CD4-positive, alpha-beta T cell treated with Interleukin-21 for 1 hour (primary cell): ENCODE results near the gene AP4S1.
A peak's percentile ranks its signal among the peaks of the same experiment; 100 is the strongest.
"Not testable (repeated sequence)": the region's sequence is repeated elsewhere in the genome, so short reads cannot be mapped to it uniquely, and the experiment has no call there.

Source experiments
- DNase-seq: peaks from one replicate; pipeline ENCODE4 v3.0.0-alpha.2; 2020

AP4S1 gene

DNA sequence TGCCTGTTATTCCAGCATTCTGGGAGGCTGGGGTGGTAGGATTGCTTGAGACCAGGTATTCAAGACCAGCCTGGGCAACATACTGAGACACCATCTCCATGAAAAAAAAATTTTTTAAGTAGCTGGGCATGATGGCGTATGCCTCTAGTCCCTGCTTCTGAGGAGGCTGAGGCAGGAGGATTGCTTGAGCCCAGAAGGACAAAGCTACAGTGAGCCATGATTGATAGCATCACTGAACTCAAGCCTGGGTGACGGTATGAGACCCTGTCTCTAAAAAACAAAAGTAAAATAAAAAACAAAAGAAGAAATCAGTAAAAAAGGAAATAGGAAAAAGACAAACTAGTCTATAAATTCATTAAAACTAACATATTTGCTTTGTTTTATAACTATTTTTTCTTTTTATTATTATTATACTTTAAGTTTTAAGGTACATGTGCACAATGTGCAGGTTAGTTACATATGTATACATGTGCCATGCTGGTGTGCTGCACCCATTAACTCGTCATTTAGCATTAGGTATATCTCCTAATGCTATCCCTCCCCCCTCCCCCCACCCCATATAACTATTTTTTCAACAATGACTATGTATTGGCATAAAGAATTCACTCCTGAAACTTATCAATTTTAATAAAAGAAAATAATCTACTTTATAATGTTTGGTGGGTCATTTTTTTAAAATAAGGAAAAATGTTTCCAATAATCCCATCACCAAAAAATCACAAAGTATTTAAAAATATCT is 15.4 kb upstream of the AP4S1 start:
- no peak for DNase-seq

DNA sequence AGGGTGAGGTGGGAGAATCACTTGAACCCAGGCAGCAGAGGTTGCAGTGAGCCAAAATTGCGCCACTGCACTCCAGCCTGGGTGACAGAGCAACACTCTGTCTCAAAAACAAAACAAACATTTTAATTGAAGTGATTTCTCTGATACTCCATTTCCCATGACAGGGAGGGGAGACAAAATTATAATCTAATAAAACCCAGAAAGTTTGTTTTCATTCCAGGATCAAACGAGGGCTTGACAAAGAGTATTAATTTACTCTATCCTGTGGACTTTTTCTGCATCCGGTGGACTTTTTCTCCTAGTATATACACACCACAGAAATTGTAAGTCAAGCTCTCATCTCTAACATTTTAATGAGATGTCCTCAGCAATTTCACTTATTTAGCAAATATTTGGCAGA is 14.5 kb upstream of the AP4S1 start:
- DNase-seq, result no peak

DNA sequence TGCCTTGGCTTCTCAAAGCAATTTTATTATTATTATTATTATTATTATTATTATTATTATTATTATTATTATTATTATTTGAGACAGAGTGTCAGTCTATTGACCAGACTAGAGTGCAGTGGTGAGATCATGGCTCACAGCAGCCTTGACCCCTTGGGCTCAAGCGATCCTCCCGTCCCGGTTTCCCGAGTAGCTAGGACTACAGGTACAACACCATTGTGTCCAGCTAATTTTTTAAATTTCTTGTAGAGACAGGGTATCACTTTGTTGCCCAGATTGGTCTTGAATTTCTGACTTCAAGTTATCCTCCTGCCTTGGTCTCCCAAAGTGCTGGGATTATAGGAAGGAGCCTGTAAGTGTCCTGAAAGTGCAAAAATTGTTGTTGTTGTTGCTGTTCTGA is 11.6 kb upstream of the AP4S1 start:
- DNase-seq, result no peak

DNA sequence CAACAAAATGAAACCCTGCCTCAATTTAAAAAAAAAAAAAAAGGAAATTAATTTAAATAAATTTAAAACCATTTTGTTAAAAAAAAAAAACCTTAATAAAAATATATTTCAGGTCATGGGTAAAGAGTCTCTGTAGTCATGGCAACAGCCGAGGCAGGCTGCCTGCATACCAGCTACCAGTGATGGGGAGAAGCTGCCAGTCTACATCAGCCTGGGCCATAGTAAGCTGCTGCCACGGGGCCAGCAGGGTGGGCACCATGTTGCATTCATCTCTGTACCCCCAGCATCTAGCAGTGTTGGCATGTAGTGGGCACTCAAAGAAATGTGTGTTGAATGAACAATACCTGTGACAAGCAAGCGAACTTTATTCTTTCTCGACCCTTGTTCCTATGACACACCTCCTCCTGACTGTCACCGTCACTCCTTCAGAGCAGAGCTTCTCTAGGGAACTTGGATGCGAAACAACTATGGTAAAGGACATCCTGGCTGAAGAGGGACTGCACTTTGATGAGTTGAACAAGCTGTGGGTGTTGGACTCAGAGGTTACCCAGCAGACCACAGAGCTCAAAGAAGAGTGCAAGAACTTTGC is 7.3 kb upstream of the AP4S1 start:
- DNase-seq, result no peak

DNA sequence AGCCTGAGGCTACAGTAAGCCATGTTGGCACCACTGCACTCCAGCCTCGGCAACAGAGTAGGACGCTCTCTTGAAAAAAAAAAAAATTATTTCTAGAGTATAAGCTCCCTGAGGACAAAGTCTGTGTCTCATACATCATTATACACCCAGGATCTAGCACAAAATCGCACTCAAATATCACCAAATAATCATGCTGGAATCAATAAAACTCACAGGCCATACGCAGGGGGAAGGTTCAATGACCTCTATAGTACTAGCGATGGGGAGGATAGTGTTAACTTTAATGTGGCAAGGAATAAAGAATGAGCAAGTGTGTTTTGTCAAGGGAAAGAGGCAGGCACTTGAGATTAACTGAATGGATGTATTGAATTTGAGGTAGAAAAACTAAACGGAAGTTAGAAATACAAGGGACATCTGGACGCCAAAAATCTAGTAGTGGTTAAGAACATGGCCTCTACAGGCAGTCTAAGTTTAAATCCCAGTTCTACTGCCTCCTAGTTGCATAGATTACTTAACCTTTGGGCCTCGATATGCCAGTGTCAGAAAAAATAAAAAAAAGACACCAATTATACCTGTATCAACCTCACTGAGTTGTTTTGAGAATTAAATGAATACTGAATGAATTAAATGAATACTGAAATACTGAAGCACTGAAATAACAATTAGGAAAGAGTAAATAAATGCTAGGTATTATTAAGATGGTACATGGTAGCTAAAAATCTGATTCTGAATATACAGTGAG is 4.4 kb upstream of the AP4S1 start:
- DNase-seq, result no peak

DNA sequence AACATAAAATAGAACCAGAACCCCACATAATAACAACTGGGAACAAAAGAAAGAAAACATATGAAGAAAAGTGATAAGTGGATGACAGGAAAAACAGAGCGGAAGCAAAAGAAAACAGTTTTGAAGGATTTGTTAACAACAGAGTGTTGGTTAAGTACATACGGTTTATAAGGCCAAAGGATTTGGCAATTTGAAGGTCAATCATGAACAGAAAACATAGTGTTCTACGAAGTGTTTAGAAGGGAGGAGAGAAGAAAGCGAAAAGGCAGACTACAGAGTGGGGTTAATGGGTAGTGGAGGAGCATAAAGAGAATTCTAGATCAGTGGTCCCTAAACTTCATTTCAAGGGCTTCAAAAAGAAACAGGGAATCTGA is 3.9 kb upstream of the AP4S1 start:
- no peak for DNase-seq

DNA sequence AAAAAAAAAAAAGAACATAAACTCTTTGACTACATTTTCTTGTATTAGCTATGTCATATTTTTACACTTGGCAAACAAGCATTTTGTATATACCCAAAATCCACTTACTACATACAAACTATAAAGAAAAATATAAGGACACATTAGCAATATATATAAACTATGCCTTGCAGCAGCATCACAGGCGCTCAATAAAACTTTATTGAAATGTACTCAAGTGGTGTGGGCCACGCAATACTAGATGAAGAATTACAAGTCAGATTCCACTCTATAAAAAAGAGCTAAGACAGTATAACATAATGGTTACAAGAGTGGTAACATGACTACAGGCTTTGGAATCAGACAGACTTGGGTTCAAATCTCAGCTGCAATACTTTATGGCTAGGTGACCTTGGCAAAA is 3.1 kb upstream of the AP4S1 start:
- DNase-seq, result no peak

DNA sequence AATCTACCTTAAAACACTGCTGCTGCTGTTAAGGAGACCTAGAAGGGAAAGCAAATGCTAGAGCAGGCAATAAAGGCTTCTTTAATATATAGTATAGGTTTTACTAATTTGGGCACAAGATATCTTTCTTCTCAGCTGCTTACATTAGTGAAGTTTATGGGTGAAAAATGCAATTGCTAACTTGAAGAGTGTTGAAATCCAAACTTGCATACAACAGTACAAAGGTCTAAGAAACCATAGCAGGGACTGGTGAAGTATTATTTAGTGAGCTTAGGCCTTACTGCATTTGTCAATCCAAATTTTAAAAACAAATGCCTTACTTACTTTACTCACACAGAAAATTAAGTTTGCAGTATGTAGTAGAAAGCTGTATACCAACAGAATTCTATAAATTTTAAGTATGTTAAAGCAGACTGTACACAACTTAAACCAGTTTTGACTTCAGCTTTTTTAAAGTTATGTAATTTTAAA is 1.4 kb upstream of the AP4S1 start:
- no peak for DNase-seq

DNA sequence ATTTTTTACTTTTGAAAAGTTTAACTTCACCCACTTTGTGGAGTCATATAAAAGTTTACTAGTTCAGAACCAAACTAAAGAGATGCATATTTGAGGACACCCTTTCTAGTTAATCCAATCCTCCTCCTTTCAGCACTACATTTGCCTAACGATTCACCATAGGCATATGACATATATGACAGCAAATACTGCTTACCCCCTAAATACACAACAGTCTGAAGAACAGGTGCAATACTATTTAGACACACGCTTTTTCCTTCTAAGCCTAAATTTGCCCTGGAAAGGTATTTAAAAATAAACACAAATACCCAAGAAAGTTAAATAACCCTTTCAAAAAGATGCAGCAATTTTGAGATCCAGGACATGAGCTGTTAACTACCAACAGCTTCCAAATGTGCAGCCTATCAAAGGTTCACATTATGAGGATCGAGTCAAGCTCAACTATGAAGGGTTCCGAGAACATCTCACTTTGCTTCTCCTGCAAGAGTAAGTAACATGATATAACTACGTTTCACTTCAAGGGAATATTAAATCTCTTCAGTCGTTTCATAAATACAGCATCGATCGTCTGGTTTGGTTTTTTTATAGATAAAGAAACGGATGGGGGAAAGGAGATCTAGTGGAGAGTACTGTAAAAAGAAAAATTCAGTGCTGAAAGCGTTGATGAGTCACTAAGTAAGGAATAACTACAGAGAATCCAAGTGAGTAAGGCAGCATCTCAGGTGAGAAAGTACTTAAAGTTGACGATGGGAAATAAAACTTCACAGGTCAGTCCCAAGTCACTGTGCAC is 677 bp upstream of the AP4S1 start:
- no peak for DNase-seq

DNA sequence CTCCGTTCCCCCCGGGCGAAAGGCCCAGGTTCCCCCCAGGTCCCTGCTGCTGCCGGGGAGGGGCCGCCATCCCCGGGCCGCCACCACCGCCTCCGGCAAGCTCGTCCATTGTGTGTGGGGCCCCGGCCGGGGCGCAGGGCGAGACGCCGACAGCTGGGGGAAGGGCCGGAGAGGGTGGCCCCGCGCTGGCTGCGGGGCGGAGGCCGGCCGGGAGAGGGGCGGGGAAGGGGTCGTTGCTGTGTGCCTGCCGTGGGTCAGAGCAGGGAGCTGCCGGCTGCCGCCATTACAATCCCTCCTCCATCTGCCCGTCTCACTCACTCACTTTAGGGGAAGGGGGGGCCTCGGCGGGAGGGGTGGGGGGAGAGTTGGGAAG is 614 bp downstream of the AP4S1 start, which contains the start of gene STRN3:
STRN3 (minus strand) TSS at position 303 of the 373 bp plus-strand sequence; CDS start at position 109, 194 bp downstream.
- DNase-seq, result no peak

DNA sequence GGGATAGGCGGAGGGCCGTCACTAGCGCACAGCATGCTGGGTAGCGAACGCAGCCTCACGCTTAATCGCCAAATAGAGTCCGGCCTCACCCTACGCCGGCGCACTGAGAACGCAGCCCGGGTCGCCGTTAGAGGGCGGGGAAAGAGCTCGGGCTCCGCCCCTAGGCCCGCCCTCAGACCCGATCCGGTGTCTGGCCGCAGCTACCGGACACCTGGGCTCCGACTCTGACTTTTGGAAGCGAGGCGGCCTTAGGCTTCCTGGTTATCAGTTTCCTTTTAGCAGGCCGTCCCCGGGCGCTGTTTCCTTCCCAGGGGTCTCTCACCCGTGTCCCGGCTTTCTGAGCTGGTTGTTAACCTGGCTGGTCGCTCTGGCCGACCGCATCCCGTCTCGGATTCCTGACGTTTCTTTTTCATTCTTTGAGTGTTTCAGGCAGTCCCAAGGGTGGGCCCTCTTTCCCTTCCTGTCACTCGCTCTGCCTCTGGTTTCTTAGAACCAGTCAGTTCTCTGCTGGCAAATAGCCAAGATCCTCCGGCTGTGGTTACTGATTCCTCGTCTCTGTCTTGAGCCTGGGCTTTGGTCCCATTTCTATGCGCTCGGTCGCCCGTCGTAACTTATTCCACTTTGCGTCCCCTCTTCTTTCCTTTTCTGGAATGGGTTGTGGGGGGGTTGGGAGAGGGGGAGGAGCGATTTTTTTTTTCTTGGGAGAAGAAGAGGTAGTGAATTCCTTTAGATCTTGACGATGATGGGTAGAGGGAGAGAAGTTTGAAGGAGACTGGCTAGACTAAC is 1.2 kb downstream of the AP4S1 start:
- DNase-seq, result peak; percentile 93

DNA sequence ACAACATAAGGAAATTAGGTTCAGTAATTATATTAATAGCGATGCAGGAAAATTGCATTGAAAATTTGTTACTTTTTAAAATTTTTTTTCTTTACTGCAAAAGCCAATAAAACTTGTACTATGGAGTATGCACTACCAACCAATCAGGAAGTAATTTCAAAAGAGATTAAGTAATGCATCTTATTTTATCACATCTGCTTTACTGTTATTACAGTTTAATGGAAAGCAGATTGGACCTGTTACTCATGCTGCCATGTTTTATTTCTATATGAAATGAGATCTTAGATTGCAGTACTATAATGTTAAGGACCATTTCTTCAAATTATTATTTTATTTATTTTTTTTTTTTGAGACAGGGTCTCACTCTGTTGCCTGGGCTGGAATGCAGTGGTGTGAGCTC is 2.4 kb downstream of the AP4S1 start:
- no peak for DNase-seq

DNA sequence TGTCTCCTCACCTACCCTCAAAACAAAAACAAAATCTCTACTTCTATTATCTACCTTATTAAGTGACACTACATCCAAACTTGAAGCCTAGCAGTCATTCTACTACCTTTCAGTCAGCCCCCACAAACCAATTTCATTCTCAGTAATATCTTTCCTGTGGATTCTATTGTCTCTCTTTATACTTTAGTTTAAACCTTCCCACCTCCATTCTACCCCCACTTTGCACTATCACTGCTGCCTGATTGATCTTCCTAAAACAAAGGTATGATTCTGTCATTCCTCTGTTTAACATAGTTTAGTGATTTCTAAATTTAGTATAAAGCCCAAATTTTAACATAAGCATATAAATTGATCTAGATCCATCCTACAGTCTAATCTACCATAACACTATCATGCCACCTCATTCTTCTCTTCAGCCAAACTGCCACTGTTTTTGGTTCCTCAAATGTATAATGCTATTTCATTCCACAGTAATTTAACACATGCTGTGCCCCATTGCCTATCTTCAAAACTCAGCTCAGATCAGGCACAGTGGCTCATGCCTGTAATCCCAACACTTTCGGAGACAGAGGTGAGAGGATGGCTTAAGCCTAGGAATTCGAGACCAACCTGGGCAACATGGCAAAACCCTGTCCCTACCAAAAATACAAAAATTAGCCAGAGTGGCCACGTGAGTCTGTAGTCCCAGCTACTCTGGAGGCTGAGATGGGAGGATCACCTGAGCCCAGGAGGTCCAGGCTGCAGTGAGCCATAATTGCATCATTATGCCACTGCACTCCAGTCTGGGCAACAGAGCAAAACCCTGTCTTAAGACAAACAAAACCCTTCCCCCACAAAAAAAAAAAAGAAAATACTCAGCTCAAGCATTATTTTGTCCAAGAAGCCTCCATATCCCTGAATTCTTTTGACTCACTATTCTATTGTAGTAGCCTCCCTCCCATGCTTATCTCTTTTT is 3.8 kb downstream of the AP4S1 start:
- no peak for DNase-seq

DNA sequence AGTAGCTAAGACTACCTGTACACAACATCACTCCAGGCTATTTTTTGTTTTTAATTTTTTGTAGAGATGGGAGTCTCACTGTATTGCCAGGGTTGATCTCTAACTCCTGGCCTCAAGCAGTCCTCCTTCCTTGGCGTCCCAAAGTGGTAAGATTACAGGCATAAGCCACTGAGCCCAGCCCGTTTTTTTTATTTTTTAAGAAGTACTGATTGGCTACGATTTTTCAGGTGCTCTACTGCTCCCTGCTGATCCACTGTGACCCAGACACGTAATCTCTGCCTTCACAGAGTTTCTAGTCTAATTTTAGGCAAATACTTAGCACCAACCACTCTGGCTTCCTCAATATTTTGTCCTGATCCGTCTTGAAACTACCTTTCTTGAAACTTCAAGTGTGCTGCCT is 5.0 kb downstream of the AP4S1 start:
- no peak for DNase-seq

DNA sequence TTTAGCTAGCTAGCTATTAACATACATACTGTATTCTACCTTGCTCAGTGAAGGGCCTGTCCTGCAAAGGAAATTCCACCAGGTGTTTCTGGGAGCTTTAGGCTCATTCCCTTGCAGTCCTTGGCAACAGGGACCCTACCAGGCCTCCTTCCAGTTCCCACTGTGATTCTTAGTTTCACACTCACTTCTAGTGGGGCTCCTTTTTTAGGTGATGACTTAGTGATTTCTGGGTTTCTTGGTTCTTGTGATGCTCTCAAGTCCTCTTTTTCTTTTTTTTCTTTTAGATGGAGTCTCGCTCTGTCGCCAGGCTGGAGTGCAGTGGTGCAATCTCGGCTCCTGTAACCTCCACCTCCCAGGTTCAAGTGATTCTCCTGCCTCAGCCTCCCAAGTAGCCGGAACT is 11.1 kb downstream of the AP4S1 start:
- DNase-seq, result no peak

DNA sequence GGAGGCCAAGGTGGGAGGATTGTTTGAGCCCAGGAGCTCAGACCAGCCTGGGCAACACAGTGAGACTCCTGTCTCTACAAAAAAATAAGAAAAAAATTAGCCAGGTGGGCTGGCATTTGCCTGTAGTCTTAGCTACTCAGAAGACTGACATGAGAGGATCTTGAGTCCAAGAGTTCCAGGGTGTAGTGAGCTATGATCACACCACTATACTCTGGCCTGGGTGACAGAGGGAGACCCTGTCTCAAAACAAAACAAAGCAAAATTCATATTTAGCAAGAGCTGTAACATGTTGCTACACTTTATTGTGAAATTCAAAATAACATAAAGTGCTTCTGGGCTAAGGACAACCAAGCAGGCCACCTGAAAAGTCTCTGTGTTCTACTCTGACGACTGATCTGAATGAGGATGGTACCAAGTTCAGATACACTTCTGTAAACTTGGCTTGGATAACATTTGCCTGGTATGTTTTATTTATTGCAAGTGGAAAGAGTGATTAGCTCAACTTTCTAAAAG is 12.3 kb downstream of the AP4S1 start:
- DNase-seq, result no peak

DNA sequence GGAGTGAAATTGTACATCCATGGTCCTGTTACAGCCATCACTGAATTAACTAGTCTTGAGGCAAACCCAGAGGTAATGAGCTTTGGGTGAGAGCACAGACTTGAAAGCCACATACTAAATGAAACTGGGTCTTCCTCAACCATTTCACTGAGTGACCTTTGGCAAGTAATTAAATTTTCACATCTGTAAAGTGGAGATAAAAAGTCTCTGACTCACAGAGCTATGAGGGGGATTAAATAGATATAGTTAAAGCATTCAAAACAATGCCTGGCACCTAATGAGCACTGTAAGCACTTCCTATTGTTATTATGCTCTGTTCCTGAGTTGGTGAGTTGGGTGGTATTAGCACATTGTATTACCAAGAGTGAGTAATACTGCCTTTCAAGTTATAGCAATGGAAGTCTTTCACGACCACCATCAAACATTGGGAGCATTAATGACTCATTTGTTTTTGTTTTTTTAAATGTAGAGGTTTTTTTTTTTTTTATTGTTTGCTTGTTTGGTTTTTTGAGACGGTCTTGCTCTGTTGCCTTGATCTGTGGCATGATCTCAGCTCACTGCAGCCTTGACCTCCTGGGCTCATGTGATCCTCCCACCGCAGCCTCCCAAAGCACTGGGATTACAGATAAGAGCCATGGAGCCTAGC is 13.2 kb downstream of the AP4S1 start:
- no peak for DNase-seq

DNA sequence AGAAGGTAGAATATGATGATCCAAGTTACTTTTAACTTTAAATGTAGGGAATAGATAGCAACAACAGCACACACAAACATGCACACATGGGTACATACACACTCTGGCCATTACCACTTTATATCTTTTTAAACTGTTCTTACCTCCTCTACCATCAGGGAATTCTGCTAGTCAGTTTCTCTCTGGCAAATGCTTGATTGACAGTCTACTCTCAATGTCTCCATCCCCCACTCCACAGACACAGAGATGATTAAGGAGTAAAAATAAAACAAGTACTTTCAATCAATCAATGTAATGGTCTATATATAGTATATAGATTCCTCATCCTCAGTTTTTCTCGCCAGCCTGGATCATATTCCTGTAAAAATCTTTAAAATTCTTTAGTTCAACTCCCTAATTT is 16.9 kb downstream of the AP4S1 start:
- DNase-seq, result no peak

DNA sequence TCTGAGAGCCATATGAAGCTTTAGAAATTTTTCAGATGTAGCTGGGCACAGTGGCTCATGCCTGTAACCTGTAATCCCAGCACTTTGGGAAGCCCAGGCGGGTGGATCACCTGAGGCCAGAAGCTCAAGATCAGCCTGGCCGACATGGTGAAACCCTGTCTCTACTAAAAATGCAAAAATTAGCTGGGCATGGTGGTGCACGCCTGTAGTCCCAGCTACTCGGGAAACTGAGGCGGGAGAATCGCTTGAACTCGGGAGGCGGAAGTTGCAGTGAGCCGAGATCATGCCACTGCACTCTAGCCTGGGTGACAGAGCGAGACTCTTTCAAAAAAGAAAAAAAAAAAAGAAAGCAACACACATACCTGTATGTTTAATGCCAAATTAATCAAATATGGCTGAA is 17.4 kb downstream of the AP4S1 start:
- not testable (repeated sequence) for DNase-seq

DNA sequence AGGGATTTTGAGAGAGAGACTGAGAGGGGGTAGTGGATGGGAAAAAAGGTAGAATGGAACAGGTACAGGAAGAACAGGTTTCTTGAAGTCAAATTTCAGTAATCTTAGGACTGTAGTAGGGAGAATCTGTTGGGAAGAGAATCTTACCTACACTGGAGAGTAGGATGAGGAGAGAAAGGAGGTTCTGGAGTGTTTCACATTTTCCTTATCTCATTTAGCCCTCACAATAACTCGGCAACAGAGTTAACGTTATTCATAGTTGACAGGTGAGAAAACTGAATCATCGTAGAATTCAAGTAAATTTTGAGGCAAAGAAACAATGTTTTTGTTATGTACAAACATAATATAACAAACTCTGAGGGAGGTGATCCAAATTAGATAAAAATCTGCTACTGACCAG is 17.9 kb downstream of the AP4S1 start:
- no peak for DNase-seq
